ENCODE results near the gene VNN1. TPM values are rescaled to one million over a fixed set of nuclear protein-coding genes. Genes with fewer than 3 reads are reported as not detected.

Gene VNN1, protein sequence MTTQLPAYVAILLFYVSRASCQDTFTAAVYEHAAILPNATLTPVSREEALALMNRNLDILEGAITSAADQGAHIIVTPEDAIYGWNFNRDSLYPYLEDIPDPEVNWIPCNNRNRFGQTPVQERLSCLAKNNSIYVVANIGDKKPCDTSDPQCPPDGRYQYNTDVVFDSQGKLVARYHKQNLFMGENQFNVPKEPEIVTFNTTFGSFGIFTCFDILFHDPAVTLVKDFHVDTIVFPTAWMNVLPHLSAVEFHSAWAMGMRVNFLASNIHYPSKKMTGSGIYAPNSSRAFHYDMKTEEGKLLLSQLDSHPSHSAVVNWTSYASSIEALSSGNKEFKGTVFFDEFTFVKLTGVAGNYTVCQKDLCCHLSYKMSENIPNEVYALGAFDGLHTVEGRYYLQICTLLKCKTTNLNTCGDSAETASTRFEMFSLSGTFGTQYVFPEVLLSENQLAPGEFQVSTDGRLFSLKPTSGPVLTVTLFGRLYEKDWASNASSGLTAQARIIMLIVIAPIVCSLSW
- not detected in 2 replicates for total RNA-seq

DNA sequence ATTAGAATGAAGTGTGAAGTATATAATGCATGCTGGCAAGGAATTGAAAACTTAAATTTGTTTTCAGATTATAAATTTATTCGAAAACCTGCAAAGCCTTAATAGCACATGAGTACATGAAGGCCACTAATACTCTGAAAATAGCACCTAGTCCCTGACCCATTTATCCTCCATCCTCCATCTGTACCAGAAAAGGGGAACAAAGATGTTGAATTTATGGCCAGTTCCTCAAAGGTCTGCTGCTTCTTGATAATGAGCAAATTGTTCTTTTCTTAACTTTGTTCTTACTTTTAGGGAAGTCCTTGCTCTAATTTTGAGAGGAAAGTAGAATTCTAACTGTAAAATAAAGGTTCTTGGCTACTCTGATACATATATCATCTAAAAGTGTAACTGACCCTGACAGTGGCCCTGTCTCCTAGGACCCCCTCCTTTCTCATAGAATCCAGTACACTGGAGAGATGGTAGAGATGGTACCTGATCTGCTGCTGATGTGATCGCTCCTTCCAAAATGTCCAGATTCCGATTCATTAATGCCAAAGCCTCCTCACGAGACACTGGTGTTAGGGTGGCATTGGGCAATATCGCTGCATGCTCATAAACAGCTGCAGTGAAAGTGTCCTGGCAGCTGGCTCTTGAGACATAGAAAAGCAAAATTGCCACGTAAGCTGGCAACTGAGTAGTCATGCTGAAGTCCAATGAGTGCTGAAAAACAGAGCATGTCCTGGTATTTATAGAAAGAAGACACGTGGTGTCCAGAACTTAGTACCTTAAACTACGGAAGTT lies at the start of gene VNN1:
VNN1 (minus strand) TSS at position 704 of the 783 bp plus-strand sequence; CDS start at position 684, 20 bp downstream.
- no peak within 1 kb of the TSS for H3K27ac Mint-ChIP-seq
- peaks cover 23% of the 10 kb centered on the region for H3K27me3 Mint-ChIP-seq
- intact Hi-C loops (cut with micrococcal nuclease), result no loop called here
- H3K4me3 Mint-ChIP-seq, result no peak within 1 kb of the TSS
- no peaks in the 10 kb centered on the region for H3K9me3 Mint-ChIP-seq
- no peak for DNase-seq
- H3K36me3 Mint-ChIP-seq (ENCODE audit: low read depth), result no peaks in the 10 kb centered on the region
- no peaks in the 10 kb centered on the region for H3K4me1 Mint-ChIP-seq

DNA sequence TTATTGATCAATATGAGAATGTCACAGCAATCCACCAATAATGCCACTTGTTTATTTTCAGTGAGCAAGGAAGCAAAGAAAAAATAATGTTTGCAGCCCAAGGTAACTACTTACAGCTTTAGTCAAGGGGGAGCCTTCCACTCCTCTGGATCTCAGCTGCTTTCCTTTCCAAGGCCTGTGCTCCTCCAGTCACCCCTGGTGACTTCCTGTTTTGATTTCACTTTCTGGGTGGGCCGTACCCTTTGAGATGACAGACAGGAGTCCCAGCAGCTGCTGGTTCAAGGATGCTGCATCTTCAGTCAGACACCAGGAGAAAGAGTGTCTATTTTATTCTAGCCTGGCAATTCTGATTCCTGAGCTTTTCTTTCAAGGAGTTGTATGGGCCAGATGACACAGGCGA lies 49.4 kb upstream of the VNN1 start:
- Mint-ChIP-seq H3K36me3 (ENCODE audit: low read depth) (no peaks in the 10 kb centered on the region), H3K4me3 (peak overlapping the region; percentile 72), H3K27me3 (no peaks in the 10 kb centered on the region), H3K9me3 (no peaks in the 10 kb centered on the region), H3K27ac (peak overlapping the region; percentile 52), H3K4me1 (peaks cover 28% of the 10 kb centered on the region)
- DNase-seq, result peak; percentile 87
- intact Hi-C loops (cut with micrococcal nuclease), result no loop called here

DNA sequence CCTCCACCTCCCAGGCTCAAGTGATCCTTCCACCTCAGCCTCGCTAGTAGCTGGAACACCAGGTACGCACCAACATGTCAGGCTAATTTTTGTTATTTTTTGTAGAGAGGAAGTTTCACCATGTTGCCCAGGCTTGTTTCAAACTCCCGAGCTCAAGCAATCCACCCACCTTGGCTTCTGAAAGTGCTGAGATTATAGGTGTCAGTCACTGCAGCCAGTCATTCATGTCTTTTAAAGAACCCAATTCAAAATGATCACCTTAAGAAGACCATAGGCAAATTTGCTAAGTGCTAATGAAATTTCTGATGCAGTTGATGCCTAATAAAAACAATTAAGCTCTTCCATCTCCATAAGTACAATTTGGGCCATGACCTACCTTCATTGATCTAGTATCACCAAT lies 46.4 kb upstream of the VNN1 start:
- Mint-ChIP-seq H3K4me1 (peaks cover 25% of the 10 kb centered on the region), H3K27ac (no peak overlapping the region), H3K9me3 (no peaks in the 10 kb centered on the region), H3K36me3 (ENCODE audit: low read depth) (no peaks in the 10 kb centered on the region), H3K27me3 (no peaks in the 10 kb centered on the region), H3K4me3 (no peak overlapping the region)
- intact Hi-C loops (cut with micrococcal nuclease), result no loop called here
- DNase-seq, result no peak

DNA sequence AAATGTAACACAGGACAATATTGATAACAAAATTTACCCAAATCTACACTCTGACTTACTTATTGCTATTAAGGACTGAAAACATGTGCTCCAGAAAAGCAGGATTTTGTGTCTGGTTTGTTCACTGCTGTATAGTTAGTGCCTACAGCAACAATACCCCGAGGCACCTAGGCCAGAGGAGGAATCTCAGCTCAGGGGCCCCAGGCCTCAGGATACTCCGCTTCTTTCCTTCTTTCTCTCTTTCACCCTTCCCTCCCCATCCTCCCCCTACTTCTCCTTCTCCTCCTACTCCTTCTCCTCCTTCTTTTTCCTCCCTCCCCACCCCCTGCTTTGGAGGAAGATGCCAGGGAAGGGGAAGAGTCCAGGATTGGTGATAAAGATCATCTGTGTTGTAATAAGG lies 44.8 kb upstream of the VNN1 start:
- Mint-ChIP-seq H3K4me1 (peaks cover 17% of the 10 kb centered on the region), H3K9me3 (no peaks in the 10 kb centered on the region)

DNA sequence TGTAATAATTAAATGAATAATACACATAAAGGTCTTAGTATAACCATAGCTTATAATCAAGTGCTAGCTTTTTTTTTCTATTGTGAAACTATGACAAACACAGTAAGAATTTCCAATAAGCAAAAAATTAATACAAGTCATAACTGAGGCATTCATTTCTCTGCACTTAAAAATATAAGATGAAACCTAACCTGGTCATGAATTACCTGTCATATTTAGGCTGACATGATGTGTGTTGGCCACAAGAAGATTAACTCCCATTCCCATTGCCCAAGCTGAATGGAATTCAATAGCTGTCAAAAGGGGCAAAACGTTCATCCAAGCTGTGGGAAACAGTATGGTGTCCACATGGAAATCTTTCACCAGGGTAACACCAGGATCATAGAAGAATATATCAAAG lies 38.4 kb upstream of the VNN1 start:
- Mint-ChIP-seq H3K27ac (no peak overlapping the region), H3K36me3 (ENCODE audit: low read depth) (peaks cover 32% of the 10 kb centered on the region), H3K4me1 (peaks cover 24% of the 10 kb centered on the region), H3K4me3 (no peak overlapping the region), H3K9me3 (no peaks in the 10 kb centered on the region), H3K27me3 (no peaks in the 10 kb centered on the region)
- DNase-seq, result no peak
- intact Hi-C loops (cut with micrococcal nuclease), result no loop called here

More for the DNA sequence above, 44.8 kb upstream of the VNN1 start:
- intact Hi-C loops (cut with micrococcal nuclease), result no loop called here
- H3K4me3 Mint-ChIP-seq, result no peak overlapping the region
- H3K36me3 Mint-ChIP-seq (ENCODE audit: low read depth), result peaks cover 2% of the 10 kb centered on the region
- no peaks in the 10 kb centered on the region for H3K27me3 Mint-ChIP-seq
- H3K27ac Mint-ChIP-seq, result no peak overlapping the region
- no peak for DNase-seq

DNA sequence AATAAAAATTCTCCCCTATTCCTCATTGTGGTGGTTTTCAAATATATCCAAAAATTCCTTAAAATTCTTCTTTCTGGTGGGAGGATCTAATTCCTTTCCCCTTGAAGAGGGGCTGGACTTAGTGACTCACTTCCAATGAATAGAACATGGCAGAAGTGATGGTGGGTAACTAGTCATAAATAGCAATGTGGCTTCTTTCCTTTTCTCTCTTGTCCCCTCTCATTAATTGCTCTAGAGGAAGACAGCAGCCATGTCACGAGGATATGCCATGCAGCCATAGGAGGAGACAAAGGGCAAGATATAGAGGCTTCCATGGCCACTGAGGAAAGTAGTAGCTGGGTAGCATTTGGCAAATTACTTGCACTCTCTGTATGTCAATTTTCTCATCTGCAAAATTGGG lies 38.0 kb upstream of the VNN1 start:
- DNase-seq, result no peak
- Mint-ChIP-seq H3K4me3 (no peak overlapping the region), H3K9me3 (no peaks in the 10 kb centered on the region), H3K27me3 (no peaks in the 10 kb centered on the region), H3K27ac (no peak overlapping the region), H3K36me3 (ENCODE audit: low read depth) (peaks cover 33% of the 10 kb centered on the region), H3K4me1 (peaks cover 24% of the 10 kb centered on the region)
- intact Hi-C loops (cut with micrococcal nuclease), result no loop called here

DNA sequence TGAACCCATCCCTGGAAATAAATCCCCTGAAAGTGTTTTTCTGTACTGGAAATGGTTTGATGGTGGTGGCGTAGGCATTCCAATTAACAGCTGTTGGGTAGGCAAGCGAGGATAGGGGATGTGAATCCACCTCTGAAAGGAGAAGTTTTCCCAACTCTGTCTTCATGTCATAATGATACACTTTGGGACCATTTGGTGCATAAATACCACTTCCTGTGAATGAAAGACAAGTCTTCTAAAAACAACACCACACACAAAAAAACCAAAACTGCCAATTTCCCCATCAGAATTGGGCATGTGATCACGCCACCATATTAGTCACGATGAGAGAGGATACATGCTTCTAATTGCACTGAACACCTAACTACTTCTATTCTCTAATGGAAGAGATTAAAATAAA lies 37.5 kb upstream of the VNN1 start:
- intact Hi-C loops (cut with micrococcal nuclease), result no loop called here
- peaks cover 37% of the 10 kb centered on the region for H3K36me3 Mint-ChIP-seq (ENCODE audit: low read depth)
- no peaks in the 10 kb centered on the region for H3K9me3 Mint-ChIP-seq
- H3K4me3 Mint-ChIP-seq, result no peak overlapping the region
- H3K27me3 Mint-ChIP-seq, result no peaks in the 10 kb centered on the region
- H3K4me1 Mint-ChIP-seq, result peaks cover 24% of the 10 kb centered on the region
- H3K27ac Mint-ChIP-seq, result no peak overlapping the region
- DNase-seq, result no peak

DNA sequence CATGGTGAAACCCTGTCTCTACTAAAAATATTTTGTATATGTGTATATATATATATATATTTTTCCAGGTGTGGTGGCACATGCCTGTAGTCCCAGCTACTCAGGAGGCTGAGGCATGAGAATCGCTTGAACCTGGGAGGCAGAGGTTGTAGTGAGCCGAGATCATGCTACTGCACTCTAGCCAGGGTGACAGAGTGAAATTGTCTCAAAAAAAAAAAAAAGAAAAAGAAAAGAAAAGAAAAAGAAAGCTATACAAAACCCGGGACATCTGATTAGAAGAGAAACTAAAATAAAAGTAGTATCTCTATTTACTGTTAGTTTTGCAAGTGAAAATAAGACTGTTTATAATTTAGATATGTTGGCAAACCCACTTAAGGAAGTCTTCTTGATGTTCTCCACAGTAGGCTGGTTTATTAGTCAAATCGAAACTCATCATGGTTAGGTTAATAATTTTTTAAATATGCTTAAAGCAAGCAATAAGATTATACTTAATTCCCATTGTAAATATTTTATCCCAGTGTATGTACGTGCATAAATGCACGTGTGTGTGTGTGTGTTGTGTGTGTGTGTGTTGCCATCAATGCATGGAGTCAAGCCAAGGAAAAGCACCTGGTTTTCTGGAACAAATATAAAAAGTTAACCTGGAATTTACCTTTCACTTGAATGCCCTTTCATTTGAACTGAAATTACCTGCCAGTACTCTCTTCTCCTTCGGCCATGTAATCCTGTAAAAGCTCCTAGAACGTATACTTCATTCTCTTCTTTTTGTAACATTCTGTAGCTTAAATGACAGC lies 36.8 kb upstream of the VNN1 start:
- Mint-ChIP-seq H3K36me3 (ENCODE audit: low read depth) (peaks cover 39% of the 10 kb centered on the region), H3K27ac (no peak overlapping the region), H3K9me3 (no peaks in the 10 kb centered on the region), H3K4me1 (peaks cover 25% of the 10 kb centered on the region), H3K4me3 (no peak overlapping the region), H3K27me3 (no peaks in the 10 kb centered on the region)
- DNase-seq, result no peak
- intact Hi-C loops (cut with micrococcal nuclease), result no loop called here

DNA sequence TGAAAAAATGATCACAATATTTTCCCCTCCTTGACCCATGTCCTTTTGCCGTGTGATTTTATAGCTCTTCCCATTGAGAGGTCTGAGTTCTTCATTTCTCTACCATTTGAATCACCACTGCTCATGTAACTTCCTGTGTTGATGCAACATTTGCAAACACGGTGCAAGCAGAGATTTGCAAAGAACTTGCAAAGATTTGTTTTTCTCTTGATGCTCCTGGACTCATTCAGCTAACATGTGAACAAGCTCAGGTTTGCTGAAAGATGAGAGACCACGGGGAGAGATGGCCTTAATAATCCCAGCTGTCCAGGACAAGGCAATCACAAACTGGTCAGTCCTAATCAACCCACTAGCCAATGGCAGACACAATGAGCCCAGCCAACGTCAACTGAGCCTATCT lies 35.3 kb upstream of the VNN1 start:
- Mint-ChIP-seq H3K4me1 (peaks cover 28% of the 10 kb centered on the region), H3K27ac (no peak overlapping the region), H3K4me3 (no peak overlapping the region), H3K27me3 (no peaks in the 10 kb centered on the region), H3K9me3 (no peaks in the 10 kb centered on the region), H3K36me3 (ENCODE audit: low read depth) (peaks cover 45% of the 10 kb centered on the region)
- no peak for DNase-seq
- intact Hi-C loops (cut with micrococcal nuclease), result no loop called here

DNA sequence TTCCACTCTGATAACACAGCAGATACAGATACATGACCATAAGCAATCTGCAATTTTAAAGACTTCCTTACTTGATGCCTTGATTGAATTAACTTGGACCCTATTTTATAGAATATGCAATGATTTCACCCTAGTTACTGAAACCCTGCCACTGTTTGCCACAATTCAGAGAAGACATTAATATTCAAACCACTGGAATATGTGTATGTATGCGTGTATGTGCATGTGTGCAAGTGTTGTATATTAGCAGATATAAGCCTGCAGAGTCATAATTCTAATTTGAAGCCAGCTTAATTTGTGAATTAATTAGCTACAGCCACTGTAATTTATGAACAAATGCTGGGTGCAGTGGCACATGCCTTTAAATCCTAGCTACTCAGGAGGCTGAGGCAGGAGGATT lies 34.6 kb upstream of the VNN1 start:
- H3K36me3 Mint-ChIP-seq (ENCODE audit: low read depth), result peaks cover 46% of the 10 kb centered on the region
- no peak overlapping the region for H3K4me3 Mint-ChIP-seq
- no peaks in the 10 kb centered on the region for H3K9me3 Mint-ChIP-seq
- DNase-seq, result no peak
- no peak overlapping the region for H3K27ac Mint-ChIP-seq
- intact Hi-C loops (cut with micrococcal nuclease), result no loop called here
- H3K4me1 Mint-ChIP-seq, result peaks cover 28% of the 10 kb centered on the region
- H3K27me3 Mint-ChIP-seq, result no peaks in the 10 kb centered on the region

DNA sequence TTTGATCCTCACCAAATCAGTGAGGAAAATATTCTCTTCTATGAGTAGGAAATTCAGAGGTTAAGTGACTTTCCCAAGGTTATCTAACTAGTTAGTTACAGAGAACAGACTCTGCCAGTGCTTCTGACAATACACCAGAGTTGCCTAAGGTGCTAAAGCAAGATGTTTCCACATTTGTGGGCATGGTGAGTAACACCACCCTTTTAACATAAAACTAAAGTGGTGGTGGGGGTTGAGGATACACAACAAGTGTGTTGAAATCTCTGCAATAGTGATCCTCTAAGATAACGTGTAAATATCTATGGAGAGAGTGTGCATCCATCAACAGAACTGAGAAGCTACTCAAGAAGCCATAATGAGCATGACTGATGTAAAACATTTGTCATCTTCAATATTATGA lies 32.2 kb upstream of the VNN1 start:
- no peak overlapping the region for H3K27ac Mint-ChIP-seq
- H3K4me1 Mint-ChIP-seq, result peaks cover 21% of the 10 kb centered on the region

DNA sequence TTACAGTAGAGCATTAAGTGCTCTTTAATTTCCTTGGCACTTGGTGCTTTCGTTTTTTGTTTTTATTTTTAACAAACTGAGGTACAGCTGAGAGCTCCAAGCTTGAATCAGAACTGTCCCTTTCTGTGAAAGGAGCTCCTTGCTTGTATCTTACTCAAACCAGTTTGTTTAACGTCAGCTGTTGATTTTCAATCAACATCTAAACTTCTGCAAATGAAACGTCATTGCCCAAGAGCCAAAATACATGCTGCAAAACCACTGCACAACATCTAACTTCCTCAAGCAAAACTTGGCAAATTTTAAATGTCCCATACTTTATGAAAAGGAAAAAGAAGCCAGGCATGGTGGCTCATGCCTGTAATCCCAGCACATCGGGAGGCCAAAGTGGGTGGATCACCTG lies 28.6 kb upstream of the VNN1 start:
- peaks cover 3% of the 10 kb centered on the region for H3K4me1 Mint-ChIP-seq
- DNase-seq, result no peak
- H3K27ac Mint-ChIP-seq, result no peak overlapping the region
- H3K27me3 Mint-ChIP-seq, result peaks cover 3% of the 10 kb centered on the region
- H3K9me3 Mint-ChIP-seq, result peaks cover 20% of the 10 kb centered on the region
- intact Hi-C loops (cut with micrococcal nuclease), result no loop called here
- no peak overlapping the region for H3K4me3 Mint-ChIP-seq
- peaks cover 24% of the 10 kb centered on the region for H3K36me3 Mint-ChIP-seq (ENCODE audit: low read depth)

More for the DNA sequence above, 32.2 kb upstream of the VNN1 start:
- H3K27me3 Mint-ChIP-seq, result no peaks in the 10 kb centered on the region
- H3K9me3 Mint-ChIP-seq, result peaks cover 3% of the 10 kb centered on the region
- intact Hi-C loops (cut with micrococcal nuclease), result no loop called here
- peaks cover 44% of the 10 kb centered on the region for H3K36me3 Mint-ChIP-seq (ENCODE audit: low read depth)
- no peak overlapping the region for H3K4me3 Mint-ChIP-seq
- DNase-seq, result no peak

DNA sequence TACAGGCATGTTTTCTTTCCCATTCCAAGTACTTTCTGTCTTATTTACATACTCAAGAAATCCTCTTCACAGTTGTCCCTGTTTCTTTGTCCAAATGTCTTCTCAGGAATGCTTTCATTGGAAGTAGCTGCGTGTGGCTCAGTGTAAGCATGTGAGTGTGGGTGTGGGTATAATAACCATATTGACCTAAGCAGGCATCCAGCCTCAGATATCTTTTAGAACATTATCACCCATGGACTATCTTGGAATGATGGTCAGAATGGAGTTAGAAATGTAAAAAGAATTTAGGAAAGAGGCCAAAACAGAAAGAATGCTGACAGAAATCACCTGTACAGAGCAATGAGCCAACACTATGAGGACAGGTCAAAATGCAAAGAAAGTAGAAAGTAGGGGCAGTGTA lies 27.4 kb upstream of the VNN1 start:
- peaks cover 13% of the 10 kb centered on the region for H3K4me1 Mint-ChIP-seq
- peaks cover 27% of the 10 kb centered on the region for H3K9me3 Mint-ChIP-seq
- H3K4me3 Mint-ChIP-seq, result no peak overlapping the region
- intact Hi-C loops (cut with micrococcal nuclease), result no loop called here
- no peak overlapping the region for H3K27ac Mint-ChIP-seq
- no peak for DNase-seq
- H3K36me3 Mint-ChIP-seq (ENCODE audit: low read depth), result peaks cover 19% of the 10 kb centered on the region
- H3K27me3 Mint-ChIP-seq, result peaks cover 8% of the 10 kb centered on the region

All from activated CD4-positive, alpha-beta T cell treated with anti-CD3 and anti-CD28 coated beads, Interleukin-2, amount 10 ng/mL, durations not matched to agents 24 days and 14 days (primary cell).